Adipose tissue (tissue), 3 donors: Measurements from ENCODE around the gene TEX261. TPM values are rescaled to one million over a fixed set of nuclear protein-coding genes. Genes with fewer than 3 reads are reported as not detected.
"Not testable (repeated sequence)": the region's sequence is repeated elsewhere in the genome, so short reads cannot be mapped to it uniquely, and the experiment has no call there.

Source experiments
- H3K27ac ChIP-seq: one replicate; pipeline ENCODE4 v1.5.1; 2013; ENCODE audit warnings: low read depth, low read length
- WGBS, 3 donors: extraction: QIAGEN DNeasy Blood & Tissue Kit; methylation state at CpG; one replicate each; pipeline ENCODE4 v1.1.7; 2013; 5-methylcytosine and 5-hydroxymethylcytosine counted together
- polyA plus RNA-seq, 3 donors: library from polyadenylated mRNA; stranded (reverse); fragments of 200-250 nt; gene quantifications; one replicate each; pipeline ENCODE4 v1.2.3, GENCODE V29; 2013
- donor health status: healthy with polysubstance abuse.
- donor health status: Bipolar disorder and iron deficiency.
- donor health status: healthy.

TEX261 gene
- polyA plus RNA-seq, 3 donors = 32.3 to 56.6 (median 45.3) TPM

DNA sequence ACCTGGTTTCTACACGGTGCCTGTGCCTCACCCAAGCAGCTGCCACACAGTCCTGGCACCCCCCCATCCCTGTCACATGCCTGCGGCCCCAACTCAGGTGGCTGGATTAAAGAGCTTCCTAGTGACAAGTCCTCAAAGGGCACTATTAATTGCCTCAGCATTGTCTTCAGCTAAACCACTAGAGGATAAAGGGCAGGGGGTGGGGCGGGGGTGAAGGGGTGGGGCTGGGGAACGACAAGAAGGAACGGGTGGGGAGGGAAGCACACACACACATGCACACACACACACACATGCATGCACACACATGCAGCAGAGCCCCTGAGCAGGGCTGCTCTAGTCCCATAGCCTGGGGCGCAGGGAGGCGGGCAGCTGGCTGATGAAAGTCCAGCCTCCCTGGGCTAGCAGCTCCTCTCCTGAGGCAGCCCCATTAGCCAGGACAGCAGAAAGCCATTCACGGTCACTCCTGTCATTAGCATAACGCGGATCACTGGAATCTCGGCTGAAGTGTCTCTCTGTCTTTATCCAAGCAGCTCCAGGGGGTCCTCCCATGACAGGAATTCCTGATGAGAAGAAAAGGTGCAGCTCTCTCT, 7.4 kb upstream of the TEX261 start:
- WGBS, 3 donors = 46 to 55% (median 48%) methylated on average over 9 to 11 of the region's 11 CpGs
- no peak overlapping the region for H3K27ac ChIP-seq

DNA sequence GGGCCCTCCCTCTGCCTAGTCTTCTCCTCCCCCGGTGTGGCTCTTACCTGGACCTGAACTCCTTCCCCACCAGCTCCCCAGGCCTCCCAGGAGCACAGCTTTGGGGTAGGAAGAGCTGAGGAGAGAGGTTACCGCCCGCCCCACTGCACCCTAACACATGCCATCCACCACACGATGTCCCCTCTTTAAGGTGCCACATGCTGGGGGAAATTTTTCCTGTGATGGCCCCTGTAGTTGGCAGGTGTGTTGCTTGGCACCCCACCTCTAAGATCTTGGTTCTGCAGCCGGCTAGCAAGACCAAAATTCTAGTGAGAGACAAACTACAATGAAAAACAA, 6.9 kb upstream of the TEX261 start:
- no peak overlapping the region for H3K27ac ChIP-seq
- 70 to 81% (median 73%) methylated on average over 5 of the region's 5 CpGs for WGBS, 3 donors

DNA sequence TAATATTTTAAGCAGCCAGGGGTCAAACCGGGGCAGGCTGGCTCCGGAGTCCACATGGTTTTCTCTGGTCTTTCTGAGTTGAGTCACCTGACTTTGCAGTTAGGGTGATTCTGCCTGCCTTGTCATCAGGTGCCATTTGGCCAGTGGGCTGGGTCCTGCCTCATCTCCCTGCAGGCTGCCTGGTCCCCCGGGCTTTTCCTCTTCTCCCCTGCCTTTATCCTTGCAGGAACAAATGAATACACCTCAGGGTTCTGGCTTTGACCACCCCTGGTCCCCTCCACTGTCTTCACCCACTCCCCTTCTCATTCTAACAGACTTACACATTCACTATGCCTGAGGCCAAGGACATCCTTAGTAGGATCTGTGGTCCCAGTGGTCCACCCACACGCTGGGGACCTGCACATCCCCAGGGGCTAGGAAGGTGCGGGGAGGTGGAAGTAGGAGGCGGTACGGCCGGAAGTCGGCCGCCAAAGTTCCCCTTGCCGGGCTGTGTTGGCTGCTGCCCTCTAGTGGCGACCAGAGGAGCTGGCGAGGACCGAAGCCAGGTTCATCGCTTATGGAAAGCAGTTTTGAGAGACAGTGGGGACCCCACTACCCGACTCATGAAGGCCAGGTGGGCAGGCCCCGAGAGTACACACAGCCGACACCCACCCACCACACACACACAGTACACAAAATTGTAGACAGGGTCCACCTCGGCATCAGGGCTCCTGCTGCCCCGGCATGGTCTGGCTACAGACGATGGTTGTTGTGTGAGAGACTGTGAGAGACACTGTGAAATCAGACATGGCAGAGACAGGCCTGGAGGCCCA, 6.3 kb upstream of the TEX261 start:
- 24 to 25% (median 25%) methylated on average over 21 of the region's 21 CpGs for WGBS, 3 donors
- no peak overlapping the region for H3K27ac ChIP-seq

DNA sequence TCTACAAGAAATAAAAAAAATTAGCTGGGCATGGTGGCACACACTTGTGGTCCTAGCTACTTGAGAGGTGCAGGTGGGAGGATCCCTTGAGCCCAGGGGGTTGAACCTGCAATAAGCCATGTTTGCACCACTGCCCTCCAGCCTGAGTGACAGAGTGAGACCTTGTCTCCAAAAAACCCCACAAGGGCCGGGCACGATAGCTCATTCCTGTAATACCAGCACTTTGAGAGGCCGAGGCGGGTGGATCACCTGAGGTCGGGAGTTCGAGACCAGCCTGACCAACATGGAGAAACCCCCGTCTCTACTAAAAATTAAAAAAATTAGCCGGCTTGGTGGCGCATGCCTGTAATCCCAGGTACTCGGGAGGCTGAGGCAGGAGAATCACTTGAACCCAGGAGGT, 5.3 kb upstream of the TEX261 start:
- WGBS, 3 donors = 95 to 97% (median 96%) methylated on average over 10 of the region's 10 CpGs
- not testable (repeated sequence) for H3K27ac ChIP-seq

DNA sequence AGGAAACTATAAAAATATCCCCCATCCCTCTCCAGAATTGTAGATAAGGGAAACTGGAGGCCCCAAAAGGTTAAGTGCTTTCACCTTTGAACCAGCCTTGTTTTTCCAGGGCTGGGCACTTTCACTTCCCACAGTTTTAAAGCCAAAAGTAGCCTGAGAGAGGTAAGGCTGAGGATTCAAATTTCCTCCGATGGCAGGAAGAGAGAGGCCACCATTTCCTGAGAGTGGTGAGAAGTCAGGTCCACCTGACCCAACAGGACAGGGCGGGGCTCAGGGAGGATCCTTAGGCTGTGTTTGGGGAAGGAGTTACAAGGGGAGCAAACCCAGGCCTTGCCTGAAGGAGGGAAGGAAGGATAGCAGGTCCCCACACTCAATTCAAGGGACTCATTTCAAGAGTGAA, 4.7 kb upstream of the TEX261 start:
- H3K27ac ChIP-seq = no peak overlapping the region
- WGBS, 3 donors = 43 to 69% (median 51%) methylated on average over 2 of the region's 2 CpGs

DNA sequence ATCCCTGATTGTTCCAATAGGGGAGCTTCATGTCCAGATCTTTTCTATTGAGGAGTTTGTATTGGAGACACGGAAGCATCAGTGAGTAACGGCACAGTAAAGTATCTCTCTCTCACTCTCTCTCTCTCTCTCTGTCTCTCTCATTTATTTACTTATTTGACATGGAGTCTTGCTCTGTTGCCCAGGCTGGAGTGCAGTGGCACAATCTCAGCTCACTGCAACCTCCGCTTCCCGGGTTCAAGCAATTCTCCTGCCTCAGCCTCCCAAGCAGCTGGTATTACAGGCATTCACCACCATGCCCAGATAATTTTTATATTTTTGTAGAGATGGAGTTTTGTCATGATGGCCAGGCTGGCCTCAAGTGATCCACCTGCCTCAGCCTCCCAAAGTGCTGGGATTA, 4.2 kb upstream of the TEX261 start:
- not testable (repeated sequence) for H3K27ac ChIP-seq
- WGBS, 3 donors = 82 to 90% (median 82%) methylated on average over 4 of the region's 4 CpGs

DNA sequence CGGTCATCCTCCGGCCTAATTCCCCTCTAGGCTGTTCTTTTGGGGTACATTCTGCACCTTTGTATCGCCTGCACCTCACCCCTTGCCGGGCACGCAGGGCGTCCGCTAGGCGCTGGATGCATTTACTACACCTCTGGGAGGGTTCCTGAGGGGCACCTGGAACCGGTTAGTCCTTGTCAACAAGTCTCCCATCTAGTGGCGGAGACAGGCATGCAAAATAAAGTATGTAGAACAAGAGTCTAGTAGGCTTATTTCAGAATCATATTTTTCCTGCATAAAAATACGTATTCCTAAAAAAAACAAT, 705 bp upstream of the TEX261 start:
- H3K27ac ChIP-seq = no peak overlapping the region
- 1 to 4% (median 3%) methylated on average over 11 of the region's 11 CpGs for WGBS, 3 donors

DNA sequence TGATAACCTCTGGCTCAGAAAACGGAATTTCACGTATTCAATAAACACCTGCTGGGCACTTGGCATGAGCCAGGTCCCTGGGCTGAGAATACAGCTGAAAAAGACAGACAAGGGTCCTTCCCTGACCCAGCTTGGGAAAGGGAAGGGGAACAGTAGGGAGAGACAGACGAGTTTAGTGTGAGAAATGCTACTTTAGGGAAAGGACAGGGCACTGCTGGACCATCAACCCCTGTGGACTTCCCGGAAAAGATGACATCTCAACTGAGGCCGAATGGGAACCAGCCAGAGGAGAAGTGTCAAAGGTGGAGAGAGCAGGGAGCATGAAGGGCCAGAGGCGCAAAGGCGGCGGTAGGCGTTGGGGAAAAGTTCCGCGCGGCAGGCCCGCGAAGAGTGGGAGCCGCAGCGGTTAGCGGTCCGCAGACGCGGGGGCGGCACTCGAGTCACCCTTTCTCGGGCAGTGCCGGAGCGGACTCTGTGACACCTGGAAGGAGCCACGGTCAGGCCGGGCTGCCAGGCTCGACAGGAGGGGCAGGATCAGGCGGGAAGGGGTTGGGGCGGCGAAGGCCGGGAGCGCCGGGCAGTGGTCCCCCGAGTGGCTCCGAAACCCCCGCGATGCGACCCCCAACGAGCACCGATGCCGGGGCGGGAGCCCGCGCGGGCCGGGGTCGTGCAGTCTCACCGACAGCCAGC, 519 bp downstream of the TEX261 start:
- H3K27ac ChIP-seq = no peak overlapping the region
- WGBS, 3 donors = 0 to 1% (median 0%) methylated on average over 26 to 49 of the region's 49 CpGs

DNA sequence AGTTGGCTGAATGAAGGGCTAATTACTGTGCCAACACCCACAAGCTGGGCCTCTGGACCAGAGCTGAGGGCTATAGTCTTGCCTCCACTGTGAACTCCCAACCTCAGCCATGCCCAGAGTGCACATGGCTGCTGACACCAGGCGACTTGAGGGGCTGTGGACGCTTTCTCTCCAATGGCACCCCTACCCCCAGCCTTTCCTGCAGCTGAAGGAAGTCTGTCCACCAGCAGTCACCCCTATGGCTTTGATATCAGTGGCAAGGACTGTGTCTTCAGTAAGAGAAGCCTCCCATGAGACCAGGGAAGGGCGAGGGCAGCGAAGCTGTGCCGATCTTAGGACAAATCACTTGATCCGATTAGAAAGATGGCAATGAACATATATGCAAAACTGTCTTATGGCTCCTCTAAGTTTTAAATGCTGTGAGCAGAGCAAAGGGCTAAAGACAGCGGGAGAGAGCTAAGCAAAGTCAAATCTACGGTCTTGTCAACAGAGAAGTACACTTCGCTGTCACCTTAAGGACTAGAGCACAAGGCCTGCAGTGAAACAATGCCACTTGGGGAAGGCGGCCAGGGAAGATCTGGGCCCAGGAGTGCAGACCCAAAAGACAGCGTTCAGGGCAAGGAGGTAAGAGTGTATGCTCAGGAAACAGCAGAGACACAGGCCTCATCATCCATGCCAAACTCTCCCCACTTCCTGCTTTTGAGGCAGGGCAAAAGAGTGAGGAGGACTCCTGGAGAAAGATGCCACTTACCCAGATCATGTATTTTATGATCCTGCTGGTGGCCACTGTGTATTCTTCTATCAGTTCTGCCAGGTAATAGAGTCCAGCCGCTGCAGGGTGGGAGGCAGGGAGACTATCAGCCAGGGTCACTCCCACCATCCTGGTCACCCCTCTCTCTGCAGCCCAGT, 1.5 kb downstream of the TEX261 start:
- no peak overlapping the region for H3K27ac ChIP-seq
- WGBS, 3 donors = 85 to 89% (median 86%) methylated on average over 12 of the region's 12 CpGs

DNA sequence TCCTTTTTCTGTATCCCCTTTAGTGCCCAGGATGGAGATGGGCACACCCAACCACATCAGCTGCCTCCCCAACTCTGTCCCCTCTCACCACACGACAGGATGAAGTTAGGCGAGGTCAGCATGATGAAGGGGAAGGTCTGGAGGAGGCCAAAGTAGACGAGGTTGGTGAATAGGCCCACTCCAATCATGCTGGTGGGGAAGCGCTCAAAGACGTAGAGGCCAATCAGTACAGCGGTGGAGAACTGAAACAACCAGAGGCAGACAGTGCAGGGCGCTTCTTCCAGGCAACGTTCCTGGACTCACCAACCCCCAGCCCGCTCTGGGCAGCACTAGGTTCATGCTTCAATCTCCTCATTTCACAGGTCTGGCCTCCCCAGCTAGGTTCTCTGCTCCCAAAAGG, 2.9 kb downstream of the TEX261 start:
- WGBS, 3 donors = 87 to 89% (median 88%) methylated on average over 9 of the region's 9 CpGs
- no peak overlapping the region for H3K27ac ChIP-seq

DNA sequence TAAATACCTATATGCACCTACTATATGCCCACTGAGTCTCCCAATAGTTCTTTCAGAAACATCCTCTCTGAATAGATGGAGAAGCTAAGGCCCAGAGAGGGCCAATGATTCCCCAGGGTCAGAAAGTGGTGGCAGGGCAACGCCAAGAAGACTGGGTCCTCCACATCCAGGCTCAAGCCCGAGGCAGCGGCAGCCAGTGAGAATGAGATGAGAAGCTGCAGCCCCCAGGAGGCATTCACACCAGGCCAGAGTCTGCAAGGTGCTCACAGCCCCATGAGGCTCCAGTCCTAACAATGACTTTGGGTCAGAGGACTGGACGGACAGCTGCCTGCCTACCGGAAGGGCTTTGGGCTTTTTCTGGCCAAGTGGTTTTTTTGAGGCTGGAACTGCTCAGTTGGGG, 3.5 kb downstream of the TEX261 start:
- 88 to 93% (median 90%) methylated on average over 5 of the region's 5 CpGs for WGBS, 3 donors
- no peak overlapping the region for H3K27ac ChIP-seq

DNA sequence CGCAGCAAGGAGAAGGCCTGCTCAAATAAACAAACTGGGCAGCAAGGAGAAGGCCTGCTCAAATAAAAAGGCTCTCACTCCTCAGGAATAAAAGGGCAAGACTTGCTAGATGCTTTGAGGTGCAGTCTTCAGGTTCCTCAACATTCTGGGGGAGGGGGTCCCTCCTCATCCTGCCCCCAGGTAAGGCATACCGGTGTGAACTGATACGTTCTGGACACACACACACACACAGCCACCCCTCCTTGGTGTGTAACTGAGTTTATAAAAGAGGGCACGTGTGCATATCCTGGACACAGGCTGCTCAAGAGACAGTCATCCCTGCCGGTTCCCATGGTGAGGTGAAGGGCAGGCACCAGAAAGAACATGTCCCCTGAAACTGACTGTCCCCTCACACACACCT, 4.5 kb downstream of the TEX261 start:
- H3K27ac ChIP-seq = no peak overlapping the region
- WGBS, 3 donors = 77 to 85% (median 82%) methylated on average over 5 of the region's 5 CpGs

DNA sequence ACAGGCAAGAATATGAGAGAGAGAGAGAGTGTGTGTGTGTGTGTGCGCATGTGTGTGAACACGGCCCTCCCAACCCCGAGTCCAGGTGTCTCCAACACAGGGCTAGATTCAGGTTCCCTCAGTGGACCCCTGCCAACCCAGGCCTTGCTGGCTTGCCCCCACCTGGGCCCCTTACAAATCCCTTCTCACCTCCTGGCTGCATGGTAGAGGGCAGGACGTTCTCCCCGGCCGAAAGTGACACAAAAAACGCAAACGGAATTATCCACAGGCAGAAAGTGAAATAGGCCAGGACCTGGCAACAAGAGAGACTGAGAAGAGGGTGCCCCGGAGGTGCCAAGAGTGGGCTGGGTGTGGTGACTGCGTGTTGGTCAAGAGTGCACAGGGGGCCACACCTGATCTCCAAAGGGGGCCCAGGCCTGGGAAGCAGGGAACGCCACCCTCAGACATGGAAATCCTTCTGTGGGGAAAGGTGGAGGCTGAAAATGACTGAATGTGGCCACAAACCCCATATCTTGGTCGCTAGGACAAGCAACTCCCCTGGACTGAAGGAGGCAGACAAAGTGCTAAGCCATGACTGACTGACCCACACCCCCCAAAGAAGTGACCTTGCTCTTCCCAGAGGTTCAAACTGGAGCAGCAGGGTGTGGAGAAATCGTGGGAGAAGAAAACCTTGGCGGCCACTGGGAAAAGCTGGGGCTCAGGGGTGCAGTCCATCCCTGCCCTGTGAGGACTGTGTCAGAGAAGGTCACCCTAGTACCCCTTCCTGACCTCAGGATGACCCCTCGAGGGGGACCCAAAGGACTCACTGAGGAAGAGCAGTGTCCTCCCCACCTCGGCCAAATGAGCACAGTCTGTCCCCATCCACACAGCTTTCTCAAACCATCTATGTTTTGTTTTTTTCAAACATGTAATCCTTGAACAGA, 5.7 kb downstream of the TEX261 start:
- H3K27ac ChIP-seq = no peak overlapping the region
- WGBS, 3 donors = 86 to 90% (median 88%) methylated on average over 16 of the region's 16 CpGs

DNA sequence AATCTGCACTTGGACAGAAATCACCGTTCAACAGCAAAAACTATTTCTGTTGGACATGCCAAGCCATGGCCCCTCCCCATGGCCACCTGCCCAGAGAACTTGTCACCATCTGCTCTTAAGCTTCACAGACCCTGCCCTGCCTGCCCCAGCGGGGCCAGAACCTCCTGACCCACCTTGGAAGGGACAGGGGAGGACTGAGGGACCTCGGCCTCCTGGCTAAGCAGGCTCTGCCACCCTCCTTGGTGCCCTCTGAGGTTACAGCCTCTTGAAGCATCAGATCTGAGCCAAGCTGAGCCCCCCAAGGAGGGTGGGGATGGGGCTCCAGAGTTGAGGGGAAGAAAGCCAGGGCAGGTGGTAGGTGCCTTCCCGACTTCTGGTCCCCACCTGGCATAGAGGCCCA, 6.5 kb downstream of the TEX261 start:
- H3K27ac ChIP-seq = no peak overlapping the region
- WGBS, 3 donors = 58 to 68% (median 63%) methylated on average over 4 of the region's 4 CpGs

DNA sequence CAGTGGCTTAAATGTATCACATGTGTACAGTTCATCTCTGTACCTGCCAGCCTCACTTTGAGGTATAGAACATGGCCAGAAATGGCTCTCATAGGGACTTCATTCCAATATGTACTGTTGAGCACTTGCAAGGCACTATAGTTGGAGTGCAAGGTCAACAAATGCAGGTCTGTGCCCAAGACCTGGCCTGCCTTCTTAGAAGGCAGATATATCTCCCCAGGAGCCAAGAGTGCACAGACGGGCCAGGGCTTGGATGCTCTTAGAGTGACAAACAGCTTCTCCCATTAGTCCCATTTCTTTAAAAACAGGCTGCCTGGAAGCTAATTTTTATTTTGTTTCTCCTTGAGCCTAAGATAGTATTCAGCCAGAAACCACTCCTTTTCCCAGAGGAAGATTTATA, 7.3 kb downstream of the TEX261 start:
- no peak overlapping the region for H3K27ac ChIP-seq
- 18 to 82% (median 58%) methylated on average over 1 of the region's 1 CpG for WGBS, 3 donors

DNA sequence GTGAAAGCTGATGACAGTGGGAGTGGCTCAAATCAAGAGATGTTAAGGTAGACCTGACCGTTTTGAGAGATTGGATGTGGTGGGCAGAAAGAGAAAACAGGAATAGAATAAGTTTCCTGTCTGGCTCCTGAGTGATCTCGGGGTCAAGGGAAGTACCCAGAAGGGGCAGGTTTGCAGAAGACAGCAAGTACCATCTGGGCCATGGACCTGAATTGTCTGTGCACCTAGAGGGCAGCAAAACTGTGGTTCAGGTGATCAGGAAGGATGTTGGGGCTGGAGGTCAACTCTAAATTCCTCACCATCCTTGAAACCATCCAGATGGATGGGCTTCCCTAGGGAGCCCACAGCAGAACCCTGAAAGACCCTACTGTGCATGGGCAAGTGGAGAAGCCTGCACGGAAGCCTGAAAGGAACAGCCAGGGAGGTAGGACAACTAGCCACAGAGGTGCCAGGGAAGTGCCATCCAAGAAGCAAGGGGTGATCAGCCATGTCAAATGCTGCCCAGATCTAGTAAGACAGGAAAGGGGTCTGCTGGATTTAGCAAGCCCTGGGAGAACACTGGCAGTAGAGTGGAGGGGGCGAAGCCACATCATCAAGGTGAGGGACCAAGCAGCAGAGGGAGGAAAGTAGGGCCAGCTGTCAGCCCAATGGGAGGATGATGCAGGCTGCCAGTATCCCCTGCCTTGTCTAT, 8.0 kb downstream of the TEX261 start:
- 81 to 87% (median 87%) methylated on average over 4 of the region's 4 CpGs for WGBS, 3 donors
- no peak overlapping the region for H3K27ac ChIP-seq

DNA sequence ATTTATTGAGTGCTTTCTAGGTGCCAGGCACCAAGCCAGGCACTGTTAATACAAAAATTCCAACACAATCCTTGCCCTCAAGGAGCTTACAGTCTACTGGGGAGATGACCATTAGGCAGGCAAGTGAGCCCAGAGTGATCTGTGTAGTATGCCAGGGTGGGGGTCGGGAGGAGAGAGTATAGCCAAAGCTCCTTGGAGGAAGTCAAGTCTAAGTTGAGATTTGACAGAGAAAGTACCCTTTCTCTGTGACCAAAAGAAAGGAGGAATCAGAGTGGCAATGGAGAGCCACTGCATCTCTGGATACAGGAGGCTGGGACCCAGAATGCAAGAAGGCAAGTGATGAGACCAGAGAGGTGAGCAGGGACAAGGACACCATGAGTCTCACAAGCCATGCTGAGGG, 8.7 kb downstream of the TEX261 start:
- 87 to 100% (median 96%) methylated on average over 1 of the region's 1 CpG for WGBS, 3 donors
- H3K27ac ChIP-seq = no peak overlapping the region
